ENCODE results near the gene ACAD9. TPM values are rescaled to one million over a fixed set of nuclear protein-coding genes. Genes with fewer than 3 reads are reported as not detected.
A peak's percentile ranks its signal among the peaks of the same experiment; 100 is the strongest.

Gene ACAD9
- total and polyA plus RNA-seq, 9 of the 15 experiments (the other 6 are each of a cell fraction or from before 2014, with no cell fraction given) = 10.2 to 32.6 (median 22.8) TPM

DNA sequence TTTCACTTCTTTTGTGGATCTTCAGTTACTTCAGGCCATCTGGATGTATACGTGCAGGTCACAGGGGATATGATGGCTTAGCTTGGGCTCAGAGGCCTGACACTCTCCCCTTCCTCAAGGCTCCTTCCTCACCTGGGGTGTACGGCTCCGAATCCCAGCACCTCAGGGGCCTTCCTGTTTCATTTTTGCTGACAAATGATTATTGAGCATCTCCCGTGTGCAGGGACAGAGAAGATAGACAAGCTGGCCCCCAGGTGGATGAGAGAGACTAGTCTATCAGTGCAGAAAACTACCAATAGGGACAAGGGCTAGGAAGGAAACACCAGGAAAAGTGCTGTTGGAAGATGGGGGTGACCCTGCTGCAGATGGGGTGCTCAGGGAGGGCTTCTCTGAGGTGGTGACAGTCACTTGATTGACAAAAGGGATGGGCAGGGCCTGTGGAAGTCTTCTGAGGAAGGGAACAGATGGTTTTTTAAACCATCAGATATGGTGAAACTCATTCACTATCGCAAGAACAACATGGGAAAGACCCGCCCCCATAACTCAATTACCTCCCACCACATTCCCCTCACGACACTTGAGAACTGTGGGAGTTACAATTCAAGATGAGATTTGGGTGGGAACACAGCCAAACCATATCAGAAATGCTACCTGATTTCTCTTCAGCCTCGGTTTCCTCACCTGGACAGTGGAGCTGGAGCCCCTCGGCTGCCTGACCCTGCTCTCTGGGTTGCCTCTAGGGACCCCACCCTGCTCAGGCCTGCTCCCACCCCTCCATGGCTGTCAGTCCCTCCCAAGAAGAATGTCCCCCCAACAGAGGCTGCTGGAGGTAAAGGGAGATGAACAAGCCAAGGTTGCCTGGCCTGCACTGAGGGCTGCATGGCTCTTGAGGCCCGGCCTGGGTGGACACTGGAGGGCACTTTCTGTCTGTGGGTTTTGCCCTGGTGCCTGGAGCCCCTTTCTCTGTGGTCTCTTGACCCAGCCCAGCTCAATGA, 37.2 kb upstream of the ACAD9 start:
- peaks cover 20 to 35% of the 10 kb centered on the region in 2 experiments; a peak in 4 of 5 replicates for H3K4me1 ChIP-seq (replicated peaks in 1 of 2; ENCODE audit: control insufficient read depth in 2 of 2, insufficient read depth in 2 of 2, low read length in 2 of 2)
- BruUV-seq (replicated peaks) = no TSS peak
- ATAC-seq = no peak
- H3K4me3 ChIP-seq = no peak overlapping the region
- H2AFZ ChIP-seq (ENCODE audit: low read depth, low read length) = no peak overlapping the region
- no peaks in the 10 kb centered on the region for H4K20me1 ChIP-seq (replicated peaks; ENCODE audit: control insufficient read depth, insufficient read depth, low read length)
- no peaks in the 10 kb centered on the region for H3K9me1 ChIP-seq (ENCODE audit: control insufficient read depth, insufficient read depth, low read length)
- no peaks in the 10 kb centered on the region for H3K36me3 ChIP-seq (ENCODE audit: control insufficient read depth, insufficient read depth, low read length)
- peak in 1 of 4 experiments; percentile 33 for DNase-seq (ENCODE audit: extremely low read depth in 1 of 4, low spot score in 3 of 4)
- CTCF ChIA-PET (ENCODE audit: low intra/inter-chr PET ratio) = no interaction called here
- no peak for FAIRE-seq
- intact Hi-C loops (cut with micrococcal nuclease) (no loop called here), in situ Hi-C loops (cut with MboI) (no loop called here)
- no peak overlapping the region for H3K4me2 ChIP-seq (ENCODE audit: insufficient read depth, low read length)
- peak overlapping the region in 1 of 2 experiments; percentile 58; a peak in 2 of 4 replicates for H3K9ac ChIP-seq (ENCODE audit: insufficient read depth in 1 of 2, low read depth in 2 of 2, low read length in 2 of 2)
- H3K79me2 ChIP-seq (ENCODE audit: control insufficient read depth, insufficient read depth, low read length) = no peaks in the 10 kb centered on the region
- H3K27me3 ChIP-seq (ENCODE audit: control insufficient read depth in 2 of 2, insufficient read depth in 2 of 2, low read length in 2 of 2) = no peaks in the 10 kb centered on the region
- 24% methylated on average over 7 of the region's 10 CpGs for WGBS (ENCODE audit: insufficient coverage, low coverage, missing lambda C conversion rate)
- no peaks in the 10 kb centered on the region for H3K9me3 ChIP-seq (replicated peaks; ENCODE audit: control insufficient read depth, insufficient read depth, low read depth, low read length)
- POLR2A ChIA-PET = no interaction called here
- H3K27ac ChIP-seq (ENCODE audit: extremely low read depth, low read depth, low read length) = no peak overlapping the region
- TF ChIP-seq, protein P1, sequence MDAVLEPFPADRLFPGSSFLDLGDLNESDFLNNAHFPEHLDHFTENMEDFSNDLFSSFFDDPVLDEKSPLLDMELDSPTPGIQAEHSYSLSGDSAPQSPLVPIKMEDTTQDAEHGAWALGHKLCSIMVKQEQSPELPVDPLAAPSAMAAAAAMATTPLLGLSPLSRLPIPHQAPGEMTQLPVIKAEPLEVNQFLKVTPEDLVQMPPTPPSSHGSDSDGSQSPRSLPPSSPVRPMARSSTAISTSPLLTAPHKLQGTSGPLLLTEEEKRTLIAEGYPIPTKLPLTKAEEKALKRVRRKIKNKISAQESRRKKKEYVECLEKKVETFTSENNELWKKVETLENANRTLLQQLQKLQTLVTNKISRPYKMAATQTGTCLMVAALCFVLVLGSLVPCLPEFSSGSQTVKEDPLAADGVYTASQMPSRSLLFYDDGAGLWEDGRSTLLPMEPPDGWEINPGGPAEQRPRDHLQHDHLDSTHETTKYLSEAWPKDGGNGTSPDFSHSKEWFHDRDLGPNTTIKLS (IDR thresholded peaks at IDR 0.05; ENCODE audit: borderline replicate concordance, low read depth) = no peak
- TF ChIP-seq BCOR (IDR thresholded peaks at IDR 0.05) = 0 out of 2 replicates have a peak, but pooled peaks have one; percentile 30
- no peak for TF ChIP-seq KDM4B (IDR thresholded peaks at IDR 0.05; ENCODE audit: borderline replicate concordance in 2 of 2, low read depth in 1 of 2)
- TF ChIP-seq IFI16 (CRISPR knock-in tag; IDR thresholded peaks at IDR 0.05) = no peak
- TF ChIP-seq TFAM (CRISPR knock-in tag; conservative IDR thresholded peaks at IDR 0.05) = no peak
- TF ChIP-seq ELF1 (tag; IDR thresholded peaks at IDR 0.05) = no peak
- peak; percentile 65 for TF ChIP-seq RBM25 (IDR thresholded peaks at IDR 0.05; ENCODE audit: low read depth, low read length, severe bottlenecking)
- no peak for TF ChIP-seq DIDO1 (tag; IDR thresholded peaks at IDR 0.05; ENCODE audit: low read depth)
- no peak for TF ChIP-seq NFYB (IDR thresholded peaks at IDR 0.05; ENCODE audit: extremely low read depth, insufficient read length)
- no peak for TF ChIP-seq SRSF9 (IDR thresholded peaks at IDR 0.05; ENCODE audit: borderline replicate concordance, low read depth, low read length)
- TF ChIP-seq POLR3A (IDR thresholded peaks at IDR 0.05; ENCODE audit: borderline replicate concordance, extremely low read depth, insufficient read depth, insufficient read length) = no peak
- no peak for TF ChIP-seq KAT2B (IDR thresholded peaks at IDR 0.05; ENCODE audit: low read depth, low read length)
- no peak for TF ChIP-seq RB1 (IDR thresholded peaks at IDR 0.05; ENCODE audit: low read depth)
- no peak for TF ChIP-seq GATA2 (CRISPR knock-in tag; IDR thresholded peaks at IDR 0.05)
- TF ChIP-seq ZC3H11A (IDR thresholded peaks at IDR 0.05; ENCODE audit: low read depth, low read length) = no peak
- peak; percentile 70 to 75 for TF ChIP-seq KDM1A (IDR thresholded peaks at IDR 0.05)
- TF ChIP-seq ZNF12 (CRISPR knock-in tag; IDR thresholded peaks at IDR 0.05) = no peak
- TF ChIP-seq ZNF778 (CRISPR knock-in tag; IDR thresholded peaks at IDR 0.05) = no peak
- no peak for TF ChIP-seq LCOR (CRISPR knock-in tag; IDR thresholded peaks at IDR 0.05)
- TF ChIP-seq ZNF449 (CRISPR knock-in tag; IDR thresholded peaks at IDR 0.05) = no peak
